ENCODE results near the gene ACAN. TPM values are rescaled to one million over a fixed set of nuclear protein-coding genes. Genes with fewer than 3 reads are reported as not detected.

The ACAN gene
- total and polyA plus RNA-seq, 9 of the 15 experiments (the other 6 are each of a cell fraction or from before 2014, with no cell fraction given), result not detected

DNA sequence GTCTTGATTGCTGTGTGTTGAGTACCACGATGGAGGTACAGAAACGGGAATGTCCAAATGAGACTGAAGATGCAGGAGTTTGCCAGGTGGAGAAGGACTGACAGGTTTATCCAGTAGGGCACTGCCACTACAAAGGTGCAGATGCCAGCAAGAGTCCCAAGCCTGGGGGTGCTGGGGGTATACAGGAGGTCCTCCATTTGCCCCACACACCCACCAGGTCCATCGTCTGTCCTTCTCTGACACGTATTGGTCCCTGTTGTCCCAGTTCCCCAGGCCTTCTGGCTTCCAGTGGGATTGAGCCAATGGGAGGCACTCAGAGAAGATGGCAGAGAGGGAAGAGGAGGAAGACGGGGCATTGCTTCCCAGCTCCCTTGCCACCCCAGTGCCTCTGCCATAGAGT, 85.5 kb downstream of the ACAN start:
- no peak overlapping the region for H3K9ac ChIP-seq (ENCODE audit: insufficient read depth in 1 of 2, low read depth in 2 of 2, low read length in 2 of 2)
- H3K27me3 ChIP-seq (ENCODE audit: control insufficient read depth in 2 of 2, insufficient read depth in 2 of 2, low read length in 2 of 2), result peaks cover 0 to 17% of the 10 kb centered on the region in 2 experiments; a peak in 4 of 5 replicates
- intact Hi-C loops (cut with micrococcal nuclease), result no loop called here
- H3K4me1 ChIP-seq (replicated peaks in 1 of 2; ENCODE audit: control insufficient read depth in 2 of 2, insufficient read depth in 2 of 2, low read length in 2 of 2), result no peaks in the 10 kb centered on the region
- ATAC-seq (no peak), DNase-seq (ENCODE audit: extremely low read depth in 1 of 4, low spot score in 3 of 4) (no peak), FAIRE-seq (no peak)
- no peak overlapping the region for H2AFZ ChIP-seq (ENCODE audit: low read depth, low read length)
- ChIA-PET POLR2A (interaction anchor here (1.4 kb wide), 1 partner anchor 10 kb away, joined by 3 read pairs; no protein-coding TSS in a partner anchor), CTCF (ENCODE audit: low intra/inter-chr PET ratio) (no interaction called here)
- H3K9me3 ChIP-seq (replicated peaks; ENCODE audit: control insufficient read depth, insufficient read depth, low read depth, low read length), result no peaks in the 10 kb centered on the region
- H3K79me2 ChIP-seq (ENCODE audit: control insufficient read depth, insufficient read depth, low read length), result no peaks in the 10 kb centered on the region
- no peaks in the 10 kb centered on the region for H3K36me3 ChIP-seq (ENCODE audit: control insufficient read depth, insufficient read depth, low read length)
- in situ Hi-C loops (cut with MboI), result loop anchor here (10.0 kb wide), 1 partner anchor 286 kb away; no protein-coding TSS in a partner anchor
- no peak overlapping the region for H3K4me3 ChIP-seq
- H3K4me2 ChIP-seq (ENCODE audit: insufficient read depth, low read length), result no peak overlapping the region
- no peaks in the 10 kb centered on the region for H3K9me1 ChIP-seq (ENCODE audit: control insufficient read depth, insufficient read depth, low read length)
- no peaks in the 10 kb centered on the region; the same call in 1 of the 2 replicates for H4K20me1 ChIP-seq (replicated peaks; ENCODE audit: control insufficient read depth, insufficient read depth, low read length)
- H3K27ac ChIP-seq (ENCODE audit: extremely low read depth, low read depth, low read length), result no peak overlapping the region
- 8% methylated on average over 5 of the region's 5 CpGs for WGBS (ENCODE audit: insufficient coverage, low coverage, missing lambda C conversion rate)
- no TSS peak for BruUV-seq (replicated peaks)
- TF ChIP-seq EHMT2 (IDR thresholded peaks at IDR 0.05) (no peak), SIN3A (IDR thresholded peaks at IDR 0.05; ENCODE audit: borderline replicate concordance in 2 of 2, control insufficient read depth in 1 of 2, low read depth in 2 of 2, low read length in 2 of 2) (no peak), ZBTB17 (CRISPR knock-in tag; IDR thresholded peaks at IDR 0.05) (no peak), RERE (CRISPR knock-in tag; IDR thresholded peaks at IDR 0.05; ENCODE audit: borderline replicate concordance) (no peak), JUNB (CRISPR knock-in tag; conservative IDR thresholded peaks at IDR 0.05) (no peak), EWSR1 (IDR thresholded peaks at IDR 0.05; ENCODE audit: borderline replicate concordance, low read depth, partially characterized antibody) (no peak), ZNF224 (CRISPR knock-in tag; IDR thresholded peaks at IDR 0.05) (no peak), PCBP2 (IDR thresholded peaks at IDR 0.05; ENCODE audit: low read depth, low read length, poor library complexity, severe bottlenecking) (no peak)
- TF ChIP-seq, protein P1, sequence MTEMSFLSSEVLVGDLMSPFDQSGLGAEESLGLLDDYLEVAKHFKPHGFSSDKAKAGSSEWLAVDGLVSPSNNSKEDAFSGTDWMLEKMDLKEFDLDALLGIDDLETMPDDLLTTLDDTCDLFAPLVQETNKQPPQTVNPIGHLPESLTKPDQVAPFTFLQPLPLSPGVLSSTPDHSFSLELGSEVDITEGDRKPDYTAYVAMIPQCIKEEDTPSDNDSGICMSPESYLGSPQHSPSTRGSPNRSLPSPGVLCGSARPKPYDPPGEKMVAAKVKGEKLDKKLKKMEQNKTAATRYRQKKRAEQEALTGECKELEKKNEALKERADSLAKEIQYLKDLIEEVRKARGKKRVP (CRISPR knock-in tag; IDR thresholded peaks at IDR 0.05), result no peak
- TF ChIP-seq, protein P2, sequence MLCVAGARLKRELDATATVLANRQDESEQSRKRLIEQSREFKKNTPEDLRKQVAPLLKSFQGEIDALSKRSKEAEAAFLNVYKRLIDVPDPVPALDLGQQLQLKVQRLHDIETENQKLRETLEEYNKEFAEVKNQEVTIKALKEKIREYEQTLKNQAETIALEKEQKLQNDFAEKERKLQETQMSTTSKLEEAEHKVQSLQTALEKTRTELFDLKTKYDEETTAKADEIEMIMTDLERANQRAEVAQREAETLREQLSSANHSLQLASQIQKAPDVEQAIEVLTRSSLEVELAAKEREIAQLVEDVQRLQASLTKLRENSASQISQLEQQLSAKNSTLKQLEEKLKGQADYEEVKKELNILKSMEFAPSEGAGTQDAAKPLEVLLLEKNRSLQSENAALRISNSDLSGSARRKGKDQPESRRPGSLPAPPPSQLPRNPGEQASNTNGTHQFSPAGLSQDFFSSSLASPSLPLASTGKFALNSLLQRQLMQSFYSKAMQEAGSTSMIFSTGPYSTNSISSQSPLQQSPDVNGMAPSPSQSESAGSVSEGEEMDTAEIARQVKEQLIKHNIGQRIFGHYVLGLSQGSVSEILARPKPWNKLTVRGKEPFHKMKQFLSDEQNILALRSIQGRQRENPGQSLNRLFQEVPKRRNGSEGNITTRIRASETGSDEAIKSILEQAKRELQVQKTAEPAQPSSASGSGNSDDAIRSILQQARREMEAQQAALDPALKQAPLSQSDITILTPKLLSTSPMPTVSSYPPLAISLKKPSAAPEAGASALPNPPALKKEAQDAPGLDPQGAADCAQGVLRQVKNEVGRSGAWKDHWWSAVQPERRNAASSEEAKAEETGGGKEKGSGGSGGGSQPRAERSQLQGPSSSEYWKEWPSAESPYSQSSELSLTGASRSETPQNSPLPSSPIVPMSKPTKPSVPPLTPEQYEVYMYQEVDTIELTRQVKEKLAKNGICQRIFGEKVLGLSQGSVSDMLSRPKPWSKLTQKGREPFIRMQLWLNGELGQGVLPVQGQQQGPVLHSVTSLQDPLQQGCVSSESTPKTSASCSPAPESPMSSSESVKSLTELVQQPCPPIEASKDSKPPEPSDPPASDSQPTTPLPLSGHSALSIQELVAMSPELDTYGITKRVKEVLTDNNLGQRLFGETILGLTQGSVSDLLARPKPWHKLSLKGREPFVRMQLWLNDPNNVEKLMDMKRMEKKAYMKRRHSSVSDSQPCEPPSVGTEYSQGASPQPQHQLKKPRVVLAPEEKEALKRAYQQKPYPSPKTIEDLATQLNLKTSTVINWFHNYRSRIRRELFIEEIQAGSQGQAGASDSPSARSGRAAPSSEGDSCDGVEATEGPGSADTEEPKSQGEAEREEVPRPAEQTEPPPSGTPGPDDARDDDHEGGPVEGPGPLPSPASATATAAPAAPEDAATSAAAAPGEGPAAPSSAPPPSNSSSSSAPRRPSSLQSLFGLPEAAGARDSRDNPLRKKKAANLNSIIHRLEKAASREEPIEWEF (CRISPR knock-in tag; IDR thresholded peaks at IDR 0.05), result no peak

All from K562 (cell line).